ENCODE results near the gene CRY1.
A peak's percentile ranks its signal among the peaks of the same experiment; 100 is the strongest.
"Not testable (repeated sequence)": the region's sequence is repeated elsewhere in the genome, so short reads cannot be mapped to it uniquely, and the experiment has no call there.

The CRY1 gene

DNA sequence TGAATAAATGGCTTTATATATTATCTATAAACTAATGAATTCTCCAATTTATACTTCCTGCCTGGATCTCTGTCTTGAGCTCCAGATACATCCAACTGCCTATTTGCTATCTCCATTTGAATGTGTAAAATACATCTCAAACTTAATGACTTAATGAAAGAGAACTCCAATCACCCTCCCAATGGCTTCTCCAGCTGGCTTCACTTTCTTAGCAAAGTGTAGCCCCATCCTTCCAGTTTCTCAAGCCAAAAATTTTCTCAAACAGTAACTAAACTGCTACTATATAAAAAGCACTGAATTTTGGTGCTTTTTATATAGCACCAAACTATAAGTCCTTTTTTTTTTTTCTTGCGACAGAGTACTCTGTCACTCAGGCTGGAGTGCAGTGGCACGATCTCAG lies 2.6 kb downstream of the CRY1 start:
- Histone ChIP-seq H3K36me3 (ENCODE audit: insufficient read depth, low read length) (no peaks in the 10 kb centered on the region), H3K4me3 (ENCODE audit: low read length) (no peak overlapping the region), H3K9ac (ENCODE audit: low read depth, low read length) (no peak overlapping the region)

DNA sequence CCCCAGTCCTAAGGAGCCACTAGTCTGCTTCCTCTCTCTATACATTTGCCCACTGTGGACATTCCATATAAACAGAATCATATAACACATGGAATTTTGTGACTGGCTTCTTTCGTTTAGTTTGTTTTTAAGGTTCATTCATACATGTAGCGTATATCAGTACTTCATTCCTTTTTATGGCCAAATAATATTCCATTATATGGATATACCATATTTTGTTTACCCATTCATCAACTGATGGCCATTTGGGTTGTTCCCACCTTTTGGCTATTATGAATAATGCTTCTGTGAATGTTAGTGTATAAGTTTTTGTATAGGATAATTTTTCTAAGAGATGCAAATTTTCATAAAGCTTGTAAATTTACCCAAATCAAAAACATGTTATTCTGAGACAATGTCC lies 4.4 kb downstream of the CRY1 start:
- H3K4me1 ChIP-seq (ENCODE audit: control insufficient read depth, insufficient read depth, low read length), result peaks cover 11% of the 10 kb centered on the region
- H3K9ac ChIP-seq (ENCODE audit: low read depth, low read length), result no peak overlapping the region
- H3K27me3 ChIP-seq (ENCODE audit: control insufficient read depth, insufficient read depth, low read length), result no peaks in the 10 kb centered on the region
- no peak overlapping the region for H3K4me3 ChIP-seq (ENCODE audit: low read length)
- H3K36me3 ChIP-seq (ENCODE audit: insufficient read depth, low read length), result no peaks in the 10 kb centered on the region
- H3K4me2 ChIP-seq (ENCODE audit: low read length), result no peak overlapping the region
- H3K9me3 ChIP-seq (replicated peaks; ENCODE audit: low read length), result no peaks in the 10 kb centered on the region

More for the DNA sequence above, 2.6 kb downstream of the CRY1 start:
- H3K9me3 ChIP-seq (replicated peaks; ENCODE audit: low read length), result no peaks in the 10 kb centered on the region
- peak overlapping the region; percentile 85 for H3K4me2 ChIP-seq (ENCODE audit: low read length)
- H3K4me1 ChIP-seq (ENCODE audit: control insufficient read depth, insufficient read depth, low read length), result peaks cover 18% of the 10 kb centered on the region
- no peaks in the 10 kb centered on the region for H3K27me3 ChIP-seq (ENCODE audit: control insufficient read depth, insufficient read depth, low read length)

DNA sequence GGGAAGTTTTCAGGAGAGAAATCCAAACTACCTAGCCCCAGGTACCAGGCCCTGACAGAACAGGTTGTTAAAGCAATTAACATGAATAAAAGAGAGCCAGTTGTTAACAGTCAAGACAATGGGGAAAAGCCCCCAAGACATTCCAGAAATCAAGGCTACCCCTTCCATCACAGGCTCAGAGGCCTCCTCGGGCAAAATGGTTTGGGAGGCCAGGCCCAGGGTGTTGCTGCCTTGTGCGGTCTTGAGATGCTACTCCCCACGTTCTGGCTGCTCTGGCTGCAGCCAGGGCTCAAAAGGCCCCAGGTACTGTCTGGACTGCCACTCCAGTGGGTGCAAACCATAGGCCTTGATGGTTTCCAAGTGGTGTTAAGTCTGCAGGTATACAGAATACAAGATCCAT lies 7.0 kb downstream of the CRY1 start:
- Histone ChIP-seq H3K4me1 (ENCODE audit: control insufficient read depth, insufficient read depth, low read length) (peaks cover 5% of the 10 kb centered on the region), H3K9ac (ENCODE audit: low read depth, low read length) (no peak overlapping the region), H3K27me3 (ENCODE audit: control insufficient read depth, insufficient read depth, low read length) (no peaks in the 10 kb centered on the region), H3K4me3 (ENCODE audit: low read length) (no peak overlapping the region), H3K36me3 (ENCODE audit: insufficient read depth, low read length) (no peaks in the 10 kb centered on the region), H3K9me3 (replicated peaks; ENCODE audit: low read length) (no peaks in the 10 kb centered on the region), H3K4me2 (ENCODE audit: low read length) (no peak overlapping the region)

DNA sequence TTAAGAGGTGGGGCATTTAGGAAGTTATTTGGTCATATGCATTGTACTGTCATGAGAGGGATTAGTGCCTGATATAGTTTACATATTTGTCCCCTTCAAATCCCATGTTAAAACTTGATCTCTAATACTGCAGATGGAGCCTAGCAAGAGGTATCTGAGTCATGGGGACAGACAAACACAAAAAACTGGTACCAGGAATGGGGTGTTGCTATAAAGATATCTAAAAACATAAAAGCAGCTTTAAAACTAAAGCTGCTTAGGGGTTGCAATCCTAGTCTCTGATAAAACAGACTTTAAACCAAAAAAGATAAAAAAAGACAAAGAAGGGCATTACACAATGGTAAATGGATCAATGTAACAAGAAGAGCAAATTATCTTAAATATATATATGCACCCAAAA lies 11.6 kb downstream of the CRY1 start:
- no peaks in the 10 kb centered on the region for H3K4me1 ChIP-seq (ENCODE audit: control insufficient read depth, insufficient read depth, low read length)
- no peaks in the 10 kb centered on the region for H3K27me3 ChIP-seq (ENCODE audit: control insufficient read depth, insufficient read depth, low read length)

DNA sequence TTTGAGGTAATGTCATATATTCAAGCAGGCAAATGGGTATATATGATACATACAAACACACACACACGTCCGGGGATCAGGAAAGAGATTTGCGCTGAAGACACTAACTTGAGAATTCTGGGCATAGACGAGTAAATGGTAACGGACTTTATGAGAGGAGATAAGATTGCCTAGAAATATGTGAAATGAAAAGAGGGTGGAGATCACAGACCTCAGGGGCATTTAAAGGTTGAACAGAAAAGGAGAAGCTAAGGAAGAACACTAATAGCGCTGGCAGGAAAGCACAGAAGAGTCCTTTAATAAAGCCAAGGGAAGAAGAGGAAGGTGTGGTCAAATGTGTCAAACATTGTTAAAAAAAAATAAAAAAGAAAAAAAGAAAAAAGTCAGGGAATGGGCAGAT lies 13.1 kb downstream of the CRY1 start:
- H3K36me3 ChIP-seq (ENCODE audit: insufficient read depth, low read length), result no peaks in the 10 kb centered on the region
- no peak overlapping the region for H3K9ac ChIP-seq (ENCODE audit: low read depth, low read length)
- no peaks in the 10 kb centered on the region for H3K9me3 ChIP-seq (replicated peaks; ENCODE audit: low read length)
- H3K4me3 ChIP-seq (ENCODE audit: low read length), result no peak overlapping the region
- no peak overlapping the region for H3K4me2 ChIP-seq (ENCODE audit: low read length)
- H3K4me1 ChIP-seq (ENCODE audit: control insufficient read depth, insufficient read depth, low read length), result no peaks in the 10 kb centered on the region
- no peaks in the 10 kb centered on the region for H3K27me3 ChIP-seq (ENCODE audit: control insufficient read depth, insufficient read depth, low read length)

More for the DNA sequence above, 11.6 kb downstream of the CRY1 start:
- Histone ChIP-seq H3K9me3 (replicated peaks; ENCODE audit: low read length) (no peaks in the 10 kb centered on the region), H3K4me3 (ENCODE audit: low read length) (no peak overlapping the region), H3K9ac (ENCODE audit: low read depth, low read length) (no peak overlapping the region), H3K36me3 (ENCODE audit: insufficient read depth, low read length) (no peaks in the 10 kb centered on the region), H3K4me2 (ENCODE audit: low read length) (no peak overlapping the region)

DNA sequence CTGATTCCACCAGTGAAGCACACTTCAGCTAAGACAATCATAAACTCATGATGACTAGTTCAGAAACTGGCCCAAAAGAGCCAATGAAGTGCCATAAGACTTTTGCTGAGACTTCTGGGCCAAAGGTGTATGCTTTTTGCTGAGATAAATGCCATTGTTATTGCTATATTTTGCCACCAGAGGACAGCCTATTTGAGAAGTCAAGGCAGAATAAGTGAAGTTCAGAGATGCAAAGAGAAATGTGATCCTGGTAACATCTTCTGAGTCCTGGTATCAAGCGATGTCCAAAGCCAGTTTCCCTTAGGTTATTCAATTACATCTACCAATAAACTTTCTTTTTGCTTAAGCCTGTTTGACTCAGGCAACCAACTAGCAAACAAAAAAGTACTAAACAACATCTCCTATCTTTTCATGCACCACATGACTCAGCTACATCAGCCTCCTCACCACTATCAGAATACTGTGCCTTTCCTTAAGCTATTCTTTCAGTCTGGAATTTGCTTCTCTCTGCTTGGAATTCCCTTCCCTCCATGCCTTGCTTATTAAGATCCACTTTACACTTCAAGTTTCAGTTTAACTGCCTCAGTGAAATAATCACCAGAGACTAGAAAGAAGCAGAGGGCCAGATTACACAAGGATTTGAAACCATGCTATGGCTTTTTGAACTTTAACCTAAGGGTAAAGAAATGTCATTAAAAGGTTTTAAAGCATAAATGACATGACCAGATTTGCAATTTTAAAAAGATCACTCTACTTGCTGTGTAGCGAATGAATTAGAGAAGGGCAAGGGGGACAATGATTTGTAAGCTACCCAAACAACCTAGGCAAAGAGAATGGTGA lies 14.0 kb downstream of the CRY1 start:
- no peaks in the 10 kb centered on the region for H3K27me3 ChIP-seq (ENCODE audit: control insufficient read depth, insufficient read depth, low read length)
- no peaks in the 10 kb centered on the region for H3K4me1 ChIP-seq (ENCODE audit: control insufficient read depth, insufficient read depth, low read length)
- H3K4me3 ChIP-seq (ENCODE audit: low read length), result no peak overlapping the region

DNA sequence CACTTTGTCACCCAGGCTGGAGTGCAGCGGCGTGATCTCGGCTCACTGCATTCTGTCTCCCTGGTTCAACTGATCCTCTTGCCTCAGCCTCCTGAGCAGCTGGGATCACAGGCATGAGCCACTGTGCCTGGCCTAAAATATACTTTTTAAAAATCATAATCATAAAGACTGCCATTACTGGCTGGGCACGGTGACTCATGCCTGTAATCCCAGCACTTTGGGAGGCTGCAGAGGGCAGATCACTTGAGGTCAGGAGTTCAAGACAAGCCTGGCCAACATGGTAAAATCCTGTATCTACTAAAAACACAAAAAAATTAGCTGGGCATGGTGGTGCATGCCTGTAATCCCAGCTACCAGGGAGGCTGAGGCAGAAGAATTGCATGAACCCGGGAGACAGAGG lies 20.1 kb downstream of the CRY1 start:
- not testable (repeated sequence) for H3K4me3 ChIP-seq (ENCODE audit: low read length); H3K36me3 ChIP-seq (ENCODE audit: insufficient read depth, low read length); H3K27me3 ChIP-seq (ENCODE audit: control insufficient read depth, insufficient read depth, low read length); H3K4me1 ChIP-seq (ENCODE audit: control insufficient read depth, insufficient read depth, low read length); H3K9ac ChIP-seq (ENCODE audit: low read depth, low read length); H3K4me2 ChIP-seq (ENCODE audit: low read length); H3K9me3 ChIP-seq (replicated peaks; ENCODE audit: low read length)

More for the DNA sequence above, 14.0 kb downstream of the CRY1 start:
- H3K9me3 ChIP-seq (replicated peaks; ENCODE audit: low read length), result no peaks in the 10 kb centered on the region
- H3K9ac ChIP-seq (ENCODE audit: low read depth, low read length), result no peak overlapping the region
- no peaks in the 10 kb centered on the region for H3K36me3 ChIP-seq (ENCODE audit: insufficient read depth, low read length)
- H3K4me2 ChIP-seq (ENCODE audit: low read length), result no peak overlapping the region

DNA sequence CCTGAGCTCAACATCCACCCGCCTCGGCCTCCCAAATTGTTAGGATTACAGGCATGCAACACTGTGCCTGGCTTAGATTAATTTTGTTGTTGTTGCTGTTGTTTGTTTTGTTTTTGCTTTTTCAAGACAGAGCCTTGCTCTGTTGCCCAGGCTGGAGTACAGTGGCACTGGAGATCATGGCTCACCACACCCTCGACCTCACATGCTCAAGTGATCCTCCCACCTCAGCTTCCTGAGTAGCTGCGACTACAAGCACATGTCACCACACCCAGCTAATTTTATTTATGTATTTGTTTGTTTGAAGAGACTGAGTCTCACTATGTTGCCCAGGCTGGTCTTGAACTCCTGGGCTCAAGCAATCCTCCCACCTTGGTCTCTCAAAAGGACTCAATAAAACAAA lies 26.7 kb downstream of the CRY1 start:
- Histone ChIP-seq H3K4me2 (ENCODE audit: low read length) (no peak overlapping the region), H3K27me3 (ENCODE audit: control insufficient read depth, insufficient read depth, low read length) (no peaks in the 10 kb centered on the region), H3K9ac (ENCODE audit: low read depth, low read length) (no peak overlapping the region), H3K4me3 (ENCODE audit: low read length) (no peak overlapping the region), H3K36me3 (ENCODE audit: insufficient read depth, low read length) (no peaks in the 10 kb centered on the region), H3K9me3 (replicated peaks; ENCODE audit: low read length) (no peaks in the 10 kb centered on the region), H3K4me1 (ENCODE audit: control insufficient read depth, insufficient read depth, low read length) (no peaks in the 10 kb centered on the region)

DNA sequence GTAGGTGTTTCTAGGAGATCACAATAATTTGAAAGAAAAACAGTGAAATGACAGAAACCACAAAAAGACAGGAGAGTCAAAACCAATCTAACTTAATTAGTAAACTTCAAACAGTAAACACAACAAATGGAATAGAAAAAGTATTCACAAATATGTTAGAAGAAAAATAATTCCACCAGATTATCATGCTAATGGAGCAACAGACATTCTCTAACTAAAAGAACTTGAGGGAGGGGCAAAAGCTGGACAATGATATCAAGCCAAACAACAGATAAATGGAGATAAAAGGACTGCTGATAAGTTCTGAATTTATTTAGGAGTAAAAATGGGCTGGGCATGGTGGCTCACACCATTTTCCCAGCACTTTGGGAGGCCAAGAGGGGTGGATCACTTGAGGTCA lies 28.7 kb downstream of the CRY1 start:
- no peak overlapping the region for H3K4me2 ChIP-seq (ENCODE audit: low read length)
- no peaks in the 10 kb centered on the region for H3K9me3 ChIP-seq (replicated peaks; ENCODE audit: low read length)
- H3K9ac ChIP-seq (ENCODE audit: low read depth, low read length), result no peak overlapping the region

DNA sequence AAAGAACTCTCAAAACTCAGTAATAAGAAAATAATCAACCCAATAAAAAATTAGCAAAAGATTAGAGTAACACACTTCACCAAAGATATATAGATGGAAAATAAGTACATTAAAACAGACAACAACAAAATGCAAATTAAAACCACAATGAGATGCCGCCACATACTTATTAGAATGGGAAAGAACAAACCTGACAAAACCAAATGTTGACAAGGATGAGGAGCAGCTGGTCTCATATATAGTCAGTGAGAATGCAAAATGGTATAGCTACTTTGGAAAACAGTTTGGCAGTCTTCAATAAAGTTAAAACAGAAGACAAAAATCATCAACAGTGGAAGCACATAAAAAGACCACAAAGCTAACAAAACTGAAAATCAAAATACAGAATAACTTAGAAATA lies 29.1 kb downstream of the CRY1 start:
- Histone ChIP-seq H3K4me1 (ENCODE audit: control insufficient read depth, insufficient read depth, low read length) (no peaks in the 10 kb centered on the region), H3K4me3 (ENCODE audit: low read length) (no peak overlapping the region), H3K4me2 (ENCODE audit: low read length) (no peak overlapping the region), H3K36me3 (ENCODE audit: insufficient read depth, low read length) (no peaks in the 10 kb centered on the region), H3K27me3 (ENCODE audit: control insufficient read depth, insufficient read depth, low read length) (no peaks in the 10 kb centered on the region), H3K9ac (ENCODE audit: low read depth, low read length) (no peak overlapping the region), H3K9me3 (replicated peaks; ENCODE audit: low read length) (no peaks in the 10 kb centered on the region)

More for the DNA sequence above, 28.7 kb downstream of the CRY1 start:
- Histone ChIP-seq H3K36me3 (ENCODE audit: insufficient read depth, low read length) (no peaks in the 10 kb centered on the region), H3K4me3 (ENCODE audit: low read length) (no peak overlapping the region), H3K4me1 (ENCODE audit: control insufficient read depth, insufficient read depth, low read length) (no peaks in the 10 kb centered on the region), H3K27me3 (ENCODE audit: control insufficient read depth, insufficient read depth, low read length) (no peaks in the 10 kb centered on the region)

DNA sequence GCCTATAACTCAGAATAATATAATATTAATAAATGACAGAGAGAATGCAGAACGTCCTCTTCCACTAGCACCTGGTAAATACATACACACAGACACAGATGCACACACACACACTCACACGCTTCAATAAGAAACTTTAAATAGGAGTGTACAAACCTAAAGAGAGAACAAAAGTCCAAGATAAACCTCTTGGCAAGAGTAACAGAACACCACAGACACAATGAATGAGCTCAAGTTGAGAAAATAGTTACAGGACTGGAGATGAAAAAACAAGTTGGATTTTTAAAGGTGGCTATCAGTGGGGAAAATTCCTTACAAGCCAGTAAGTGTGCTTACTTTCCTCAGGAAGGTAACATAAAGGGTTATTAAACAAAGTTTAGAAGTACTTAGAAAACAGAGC lies 35.2 kb downstream of the CRY1 start:
- no peak overlapping the region for H3K4me3 ChIP-seq (ENCODE audit: low read length)
- H3K9me3 ChIP-seq (replicated peaks; ENCODE audit: low read length), result no peaks in the 10 kb centered on the region
- H3K4me1 ChIP-seq (ENCODE audit: control insufficient read depth, insufficient read depth, low read length), result peaks cover 3% of the 10 kb centered on the region
- no peak overlapping the region for H3K9ac ChIP-seq (ENCODE audit: low read depth, low read length)
- no peaks in the 10 kb centered on the region for H3K36me3 ChIP-seq (ENCODE audit: insufficient read depth, low read length)
- H3K4me2 ChIP-seq (ENCODE audit: low read length), result no peak overlapping the region
- H3K27me3 ChIP-seq (ENCODE audit: control insufficient read depth, insufficient read depth, low read length), result no peaks in the 10 kb centered on the region

All from skeletal muscle satellite cell (primary cell).